Heart right ventricle (tissue), 16 donors: ENCODE results near the gene SLC4A1AP. TPM values are rescaled to one million over a fixed set of nuclear protein-coding genes. Genes with fewer than 3 reads are reported as not detected.

ENCODE experiments used
- ATAC-seq, 8 donors: fragments of 200-7000 bp; cut with Tn5 transposase; one replicate each; pipeline ENCODE4 v1.9.1; 2020; ENCODE audit warnings: mild to moderate bottlenecking in 8 of 8, moderate library complexity in 8 of 8, moderate number of reproducible peaks in 1 of 8
- DNase-seq, 2 donors: peaks; one replicate each; pipeline ENCODE4 v3.0.0-alpha.2; 2020
- H3K27ac ChIP-seq, 10 donors: fragments of 200-600 bp; sonication (generic) in 2 of 10; one replicate each; pipeline versions ENCODE4 v1.5.0 to v1.8.0; 2020 to 2022; ENCODE audit warnings: mild to moderate bottlenecking in 3 of 10
- H3K27me3 ChIP-seq, 7 donors: fragments of 200-600 bp; one replicate each; pipeline ENCODE4 v1.8.0; 2021 to 2022; ENCODE audit warnings: mild to moderate bottlenecking in 2 of 7
- H3K36me3 ChIP-seq, 9 donors: fragments of 200-600 bp; sonication (generic) in 1 of 9; one replicate each; pipeline versions ENCODE4 v1.5.0 to v1.8.0; 2020 to 2022; ENCODE audit warnings: mild to moderate bottlenecking in 2 of 9
- H3K4me1 ChIP-seq, 9 donors: fragments of 200-600 bp; sonication (generic) in 1 of 9; one replicate each; pipeline versions ENCODE4 v1.5.0 to v1.8.0; 2020 to 2022; ENCODE audit warnings: mild to moderate bottlenecking in 4 of 9
- H3K4me3 ChIP-seq, 10 donors: fragments of 200-600 bp; sonication (generic) in 2 of 10; one replicate each; pipeline versions ENCODE4 v1.5.0 to v1.8.0; 2020 to 2022; ENCODE audit warnings: mild to moderate bottlenecking in 7 of 10, moderate library complexity in 2 of 10
- H3K9me3 ChIP-seq, 11 donors: fragments of 200-600 bp in 10 of 11; sonication (generic) in 2 of 11; one replicate each; pipeline versions ENCODE4 v1.5.0 to v1.8.0; 2013 to 2022; ENCODE audit warnings: mild to moderate bottlenecking in 2 of 11, control low read depth in 1 of 11, moderate library complexity in 1 of 11
- CTCF ChIP-seq, 9 donors: fragments of 200-600 bp; sonication (generic) in 2 of 9; IDR thresholded peaks; one replicate each; pipeline versions ENCODE4 v1.5.0 to v1.8.0; 2021 to 2022; ENCODE audit warnings: antibody characterized with exemption in 9 of 9, mild to moderate bottlenecking in 5 of 9, moderate library complexity in 1 of 9
- WGBS, 2 donors: extraction: QIAGEN DNeasy Blood & Tissue Kit; methylation state at CpG; one replicate each; pipeline ENCODE4 v1.1.7; 2013; ENCODE audit warnings: inconsistent platforms in 1 of 2; 5-methylcytosine and 5-hydroxymethylcytosine counted together
- intact Hi-C, 10 donors: fragments of 100-400 bp; cut with DNase I; formaldehyde crosslinking; loops; one replicate each; pipeline versions ENCODE4 v1.11.1 to v1.14.2; 2022
- polyA plus RNA-seq, 2 donors: library from polyadenylated mRNA; stranded (reverse); fragments of 200-250 nt; gene quantifications; one replicate each; pipeline ENCODE4 v1.2.3, GENCODE V29; 2013
- total RNA-seq, 10 donors: library from RNA; stranded (reverse); fragmentation: NEBNext Ultra II Directional in 3 of 10; extraction: Animal tissue kit (Norgen Biotek cat#: 25700) in 3 of 10; gene quantifications; one replicate each; pipeline versions ENCODE4 v1.2.1 to v1.2.4, GENCODE V29; 2021 to 2023
- donor health status: Arrhythmogenic right ventricular cardiomyopathy.
- donor health status: ischemic (EF 13 %, LVEDD 7.1; RV severe dilation, severe dysfunction).
- donor health status: healthy with polysubstance abuse.
- donor health status: DM: no; HTN: yes; CAD: no.
- donor health status: DM: no; HTN: no; CAD: no.
- donor health status: ischemic (EF 25% LVEDD 6.9; RV normal size, moderate dysfunction).
- donor health status: ischemic (EF 25% LVEDD 5.7; RV mildly dilated, moderate dysfunction).
- donor health status: healthy.
- donor health status: DM: yes; HTN: yes; CAD: no.
- donor health status: Ischemic cardiomyopathy.
- donor health status: ischemic (EF 35%, LVEDD 5.7; RV mildly dilated, moderate dysfunction).
- donor health status: nonischemic (EF 11% LVEDD 7.7; RV severe dilation, severe dysfunction).
- donor health status: DM: yes; HTN: yes; CAD: no.
- donor health status: PGD.
- donor health status: ischemic (EF 29% LVEDD 5.4; RV normal size, mild dysfunction).
- donor health status: nonischemic (EF 23%, LVEDD 6.1; RV moderate dilation, normal function).

The SLC4A1AP gene
- total and polyA plus RNA-seq, 12 donors, result 11.0 to 28.7 (median 22.2) TPM

- TF ChIP-seq CTCF (IDR thresholded peaks at IDR 0.05), result no peak
- H3K27me3 ChIP-seq, result peaks cover 0 to 28% (median 0%) of the 10 kb centered on the region in 7 donors
- peak overlapping the region; percentile 35 to 57 (median 47) for H3K4me3 ChIP-seq
- peaks cover 9 to 51% (median 30%) of the 10 kb centered on the region in 9 donors for H3K4me1 ChIP-seq
- H3K36me3 ChIP-seq, result no peaks in the 10 kb centered on the region
- intact Hi-C loops, result loop anchor here in 4 of 10 donors (5.0 to 10.0 kb wide), 3 partner anchors 81 to 681 kb away; no protein-coding TSS in a partner anchor
- no peaks in the 10 kb centered on the region for H3K9me3 ChIP-seq
- ATAC-seq, result peak in 5 of 8 donors; percentile 4 to 41 (median 19)
- H3K27ac ChIP-seq, result peak overlapping the region; percentile 76 to 99 (median 93)
- no peak for DNase-seq
- 26 to 38% methylated on average over 25 of the region's 25 CpGs for WGBS, 2 donors
Measured at GRCh38 chr2:27716301-27717069, 52.8 kb downstream of the SLC4A1AP start.

GRCh38 chr2:27717070-27717795 is 53.5 kb downstream of the SLC4A1AP start:
- Histone ChIP-seq H3K27me3 (peaks cover 0 to 28% (median 0%) of the 10 kb centered on the region in 7 donors), H3K9me3 (no peaks in the 10 kb centered on the region), H3K4me1 (peaks cover 9 to 46% (median 32%) of the 10 kb centered on the region in 9 donors), H3K4me3 (peak overlapping the region in 9 of 10 donors; percentile 36 to 57 (median 52)), H3K27ac (peak overlapping the region; percentile 76 to 99 (median 93)), H3K36me3 (no peaks in the 10 kb centered on the region)
- intact Hi-C loops, result loop anchor here in 4 of 10 donors (5.0 to 10.0 kb wide), 3 partner anchors 80 to 680 kb away; no protein-coding TSS in a partner anchor
- ATAC-seq (peak; percentile 27 to 66 (median 52)), DNase-seq (peak; percentile 38 to 56)
- 36 to 48% methylated on average over 9 of the region's 9 CpGs for WGBS, 2 donors
- no peak for TF ChIP-seq CTCF (IDR thresholded peaks at IDR 0.05)

- Histone ChIP-seq H3K27ac (peak overlapping the region in 7 of 10 donors; percentile 66 to 82 (median 73)), H3K27me3 (peaks cover 0 to 23% (median 0%) of the 10 kb centered on the region in 7 donors), H3K4me1 (peaks cover 7 to 56% (median 39%) of the 10 kb centered on the region in 9 donors), H3K36me3 (no peaks in the 10 kb centered on the region), H3K9me3 (no peaks in the 10 kb centered on the region), H3K4me3 (no peak overlapping the region)
- DNase-seq (no peak), ATAC-seq (peak in 4 of 8 donors; percentile 10 to 51 (median 38))
- TF ChIP-seq CTCF (IDR thresholded peaks at IDR 0.05), result no peak
- intact Hi-C loops, result loop anchor here in 4 of 10 donors (5.0 to 10.0 kb wide), 5 partner anchors 52 to 685 kb away; partner anchors contain the start of gene MRPL33 (in 1 of the 4)
- WGBS, 2 donors, result 42 to 44% methylated on average over 7 of the region's 7 CpGs
Measured at GRCh38 chr2:27720004-27720551, 56.4 kb downstream of the SLC4A1AP start.

- Histone ChIP-seq H3K9me3 (no peaks in the 10 kb centered on the region), H3K36me3 (no peaks in the 10 kb centered on the region), H3K27me3 (peaks cover 0 to 14% (median 0%) of the 10 kb centered on the region in 7 donors), H3K27ac (peak overlapping the region in 9 of 10 donors; percentile 42 to 82 (median 72)), H3K4me1 (peaks cover 5 to 58% (median 35%) of the 10 kb centered on the region in 9 donors), H3K4me3 (no peak overlapping the region)
- WGBS, 2 donors, result 57 to 64% methylated on average over 8 of the region's 8 CpGs
- intact Hi-C loops, result loop anchor here in 4 of 10 donors (5.0 to 10.0 kb wide), 5 partner anchors 51 to 683 kb away; partner anchors contain the start of gene MRPL33 (in 1 of the 4)
- no peak for TF ChIP-seq CTCF (IDR thresholded peaks at IDR 0.05)
- DNase-seq (peak in 1 of 2 donors; percentile 37), ATAC-seq (peak in 6 of 8 donors; percentile 10 to 77 (median 40))
Measured at GRCh38 chr2:27721335-27721734, 57.6 kb downstream of the SLC4A1AP start.
